LNCAP (cell line): ENCODE data around the gene PFDN1.

Source experiments
- TF ChIP-seq, protein P1 (sequence below): fragments of 450-650 bp; IDR thresholded peaks from 2 replicates; pipeline ENCODE4 v1.5.1; 2017; ENCODE audit warnings: mild to moderate bottlenecking

Gene PFDN1

DNA sequence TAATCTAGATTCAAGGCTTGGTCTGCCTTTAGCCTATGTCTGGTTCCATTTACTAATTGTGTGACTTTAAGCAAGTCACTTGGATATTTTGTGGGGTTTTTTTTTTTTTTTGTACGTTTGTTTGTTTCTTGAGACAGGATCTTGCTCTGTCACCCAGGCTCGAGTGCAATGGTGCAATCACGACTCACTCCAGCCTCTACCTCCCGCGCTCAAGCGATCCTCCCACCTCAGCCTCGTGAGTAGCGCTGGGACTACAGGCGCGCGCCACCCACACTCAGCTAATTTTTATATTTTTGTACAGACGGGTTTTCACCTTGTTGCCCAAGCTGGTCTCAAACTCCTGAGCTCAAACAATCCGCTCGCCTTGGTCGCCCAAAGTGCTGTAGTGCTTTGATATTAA lies 1.1 kb upstream of the PFDN1 start:
- TF ChIP-seq, protein P1, sequence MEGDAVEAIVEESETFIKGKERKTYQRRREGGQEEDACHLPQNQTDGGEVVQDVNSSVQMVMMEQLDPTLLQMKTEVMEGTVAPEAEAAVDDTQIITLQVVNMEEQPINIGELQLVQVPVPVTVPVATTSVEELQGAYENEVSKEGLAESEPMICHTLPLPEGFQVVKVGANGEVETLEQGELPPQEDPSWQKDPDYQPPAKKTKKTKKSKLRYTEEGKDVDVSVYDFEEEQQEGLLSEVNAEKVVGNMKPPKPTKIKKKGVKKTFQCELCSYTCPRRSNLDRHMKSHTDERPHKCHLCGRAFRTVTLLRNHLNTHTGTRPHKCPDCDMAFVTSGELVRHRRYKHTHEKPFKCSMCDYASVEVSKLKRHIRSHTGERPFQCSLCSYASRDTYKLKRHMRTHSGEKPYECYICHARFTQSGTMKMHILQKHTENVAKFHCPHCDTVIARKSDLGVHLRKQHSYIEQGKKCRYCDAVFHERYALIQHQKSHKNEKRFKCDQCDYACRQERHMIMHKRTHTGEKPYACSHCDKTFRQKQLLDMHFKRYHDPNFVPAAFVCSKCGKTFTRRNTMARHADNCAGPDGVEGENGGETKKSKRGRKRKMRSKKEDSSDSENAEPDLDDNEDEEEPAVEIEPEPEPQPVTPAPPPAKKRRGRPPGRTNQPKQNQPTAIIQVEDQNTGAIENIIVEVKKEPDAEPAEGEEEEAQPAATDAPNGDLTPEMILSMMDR, result no peak

DNA sequence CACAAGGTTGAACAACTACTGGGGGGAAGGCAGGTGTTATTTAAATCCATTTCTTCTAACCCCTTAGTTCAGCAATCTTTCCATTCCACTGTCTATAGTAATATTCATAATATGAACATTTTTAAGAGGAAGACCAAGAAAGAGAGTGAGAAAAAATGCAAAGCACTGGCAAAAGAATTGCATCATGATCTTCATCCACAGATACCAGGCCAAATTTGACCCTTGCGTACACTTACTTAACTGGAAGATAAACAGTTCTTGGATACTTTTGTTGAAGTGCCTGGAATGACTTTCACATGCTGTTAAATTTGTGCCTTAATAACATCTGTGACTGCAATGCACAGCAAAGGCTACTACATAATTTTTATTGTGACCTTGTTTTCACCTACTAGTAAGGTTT lies 1.8 kb downstream of the PFDN1 start:
- TF ChIP-seq, protein P1, result no peak

DNA sequence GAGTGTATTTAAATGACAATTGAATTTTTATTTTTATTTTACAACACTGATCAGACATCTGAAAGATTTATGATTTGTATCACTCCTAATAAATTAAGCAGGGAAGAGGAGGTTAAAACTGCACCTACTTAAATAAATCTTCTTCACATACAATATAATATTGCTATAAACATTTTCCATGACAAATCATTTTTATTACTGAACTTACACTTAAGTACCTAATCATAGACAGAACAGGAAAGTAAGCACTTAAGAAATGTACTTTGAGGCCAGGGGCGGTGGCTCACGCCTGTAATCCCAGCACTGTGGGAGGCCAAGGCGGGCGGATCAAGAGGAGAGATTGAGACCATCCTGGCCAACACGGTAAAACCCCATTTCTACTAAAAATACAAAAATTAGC lies 3.8 kb downstream of the PFDN1 start:
- TF ChIP-seq, protein P1, result no peak

DNA sequence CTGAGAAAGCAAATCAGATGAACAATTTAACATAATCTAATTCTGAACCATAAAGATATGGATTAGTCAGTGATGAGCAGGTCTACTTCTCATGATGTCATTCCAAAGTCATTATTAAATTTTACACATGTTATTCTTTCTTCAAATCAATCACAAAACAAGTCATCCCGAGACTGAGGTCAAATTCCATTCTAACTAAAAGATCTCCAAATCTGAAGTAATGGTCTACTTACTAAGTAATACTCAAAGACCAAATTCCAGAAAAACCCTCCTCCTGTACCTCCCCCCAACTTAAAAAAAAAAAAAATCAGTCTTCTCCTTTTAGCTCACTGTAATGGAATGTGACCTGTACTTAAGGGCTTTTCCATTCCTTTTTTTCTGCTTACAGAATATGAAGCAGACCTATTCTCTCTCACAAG lies 4.7 kb downstream of the PFDN1 start:
- TF ChIP-seq, protein P1, result no peak

DNA sequence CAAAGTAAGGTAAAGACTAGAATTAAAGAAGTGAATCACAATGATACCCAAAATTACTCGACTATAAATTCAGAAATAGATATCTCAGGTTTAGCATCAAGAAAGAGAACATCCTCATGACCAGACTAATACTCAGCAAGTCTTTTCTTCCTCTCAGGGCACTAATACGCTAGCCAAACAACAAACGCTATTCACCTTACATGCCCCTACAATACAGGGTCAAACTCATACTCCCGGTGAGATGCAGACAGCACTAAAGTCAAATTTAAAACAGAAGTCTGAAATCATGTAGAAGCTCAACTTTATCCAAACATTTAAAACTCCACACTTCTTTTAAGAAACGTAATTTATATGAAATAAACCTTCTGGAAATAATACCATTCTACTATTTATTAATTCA lies 5.6 kb downstream of the PFDN1 start:
- TF ChIP-seq, protein P1, result no peak

DNA sequence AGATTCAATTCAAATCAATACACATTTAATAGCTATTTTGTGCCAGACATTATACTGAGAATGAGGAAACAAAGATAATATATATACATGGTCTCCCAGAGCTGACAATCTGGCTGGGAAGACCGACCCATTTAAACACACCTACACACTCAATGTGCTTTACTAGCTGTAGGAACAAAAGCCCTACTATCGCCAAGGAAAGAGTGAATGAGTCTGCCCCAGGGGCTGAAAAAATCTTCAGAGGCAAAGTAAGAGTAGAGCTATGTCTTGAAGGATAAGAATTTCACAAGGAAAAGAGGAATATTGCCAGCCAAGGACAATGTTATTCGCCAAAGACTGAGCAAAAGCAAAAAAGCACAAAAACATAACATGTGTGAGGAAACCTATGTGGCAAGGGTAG lies 6.6 kb downstream of the PFDN1 start:
- TF ChIP-seq, protein P1, result no peak

DNA sequence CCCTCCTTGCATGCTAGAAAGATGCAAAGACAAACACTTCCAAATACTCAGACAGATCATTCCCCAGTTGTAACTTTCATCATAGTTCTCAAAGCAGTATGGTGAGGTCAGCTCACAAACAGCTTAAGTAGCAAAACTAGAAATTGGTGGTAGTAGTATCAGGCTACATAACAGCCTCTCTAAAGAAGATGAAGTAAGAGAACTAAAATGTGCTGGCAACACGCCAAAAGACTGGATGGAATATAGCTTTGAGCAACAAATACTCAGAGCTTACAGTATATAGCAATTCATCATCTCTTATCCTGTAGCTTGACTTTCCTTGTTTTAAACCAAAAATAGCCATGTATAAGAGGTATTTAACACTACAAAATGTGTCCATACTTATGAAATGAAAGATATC lies 7.5 kb downstream of the PFDN1 start:
- TF ChIP-seq, protein P1, result no peak

DNA sequence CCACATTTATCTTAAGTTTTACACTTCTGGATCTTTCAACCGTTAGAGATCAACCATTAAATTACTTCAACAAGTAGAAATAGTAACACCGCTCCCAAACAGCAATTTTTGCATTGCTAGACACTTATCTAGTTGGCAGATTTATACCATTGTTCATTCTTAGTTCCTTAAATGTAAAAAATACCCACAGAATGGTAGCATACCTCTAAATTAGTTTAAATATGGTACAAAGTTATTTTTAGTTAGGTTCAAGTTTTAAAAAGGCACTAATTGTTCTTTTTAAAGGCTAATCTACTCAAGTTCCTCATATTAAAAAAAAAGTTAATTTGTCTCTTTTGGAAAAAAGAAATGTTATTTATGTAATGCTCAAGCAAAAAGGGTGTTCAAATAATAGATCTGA lies 8.1 kb downstream of the PFDN1 start:
- TF ChIP-seq, protein P1, result no peak
